Skeletal muscle cell (primary cell): ENCODE data around the gene PRM3.

Experiments
- DNase-seq: peaks from one replicate; pipeline ENCODE4 v3.0.0-alpha.2; 2010; ENCODE audit warnings: low read depth
- H3K4me3 ChIP-seq: 2 replicates; pipeline ENCODE4 v1.5.1; 2011; ENCODE audit warnings: low read depth, mild to moderate bottlenecking, control low read depth, low read length, moderate library complexity

The PRM3 gene, protein sequence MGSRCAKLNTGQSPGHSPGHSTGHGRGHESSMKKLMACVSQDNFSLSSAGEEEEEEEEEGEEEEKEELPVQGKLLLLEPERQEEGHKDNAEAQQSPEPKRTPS

GRCh38 chr16:11272921-11273720, at the start of gene PRM3:
Gene PRM3 (minus strand): TSS chr16:11273629. CDS start chr16:11273595, 34 bp downstream.
- no peak within 1 kb of the TSS for H3K4me3 ChIP-seq
- DNase-seq = no peak

GRCh38 chr16:11322823-11323222, 49.4 kb upstream of the PRM3 start:
- DNase-seq = no peak
- H3K4me3 ChIP-seq = no peak overlapping the region

DNA sequence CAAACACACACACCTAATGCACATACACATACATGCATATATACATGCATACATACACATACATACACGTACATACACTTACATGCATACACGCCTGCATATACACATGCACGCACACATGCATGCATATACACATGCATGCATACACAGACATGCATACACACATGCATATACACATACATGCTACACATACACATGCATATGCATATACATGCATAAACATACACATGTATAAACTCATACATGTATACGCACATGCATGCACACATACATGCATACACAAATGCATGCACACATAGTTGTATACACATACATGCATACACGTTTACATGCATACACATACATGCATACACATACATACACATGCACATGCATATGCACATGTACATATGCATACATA, 48.2 kb upstream of the PRM3 start:
- H3K4me3 ChIP-seq = no peak overlapping the region
- no peak for DNase-seq

DNA sequence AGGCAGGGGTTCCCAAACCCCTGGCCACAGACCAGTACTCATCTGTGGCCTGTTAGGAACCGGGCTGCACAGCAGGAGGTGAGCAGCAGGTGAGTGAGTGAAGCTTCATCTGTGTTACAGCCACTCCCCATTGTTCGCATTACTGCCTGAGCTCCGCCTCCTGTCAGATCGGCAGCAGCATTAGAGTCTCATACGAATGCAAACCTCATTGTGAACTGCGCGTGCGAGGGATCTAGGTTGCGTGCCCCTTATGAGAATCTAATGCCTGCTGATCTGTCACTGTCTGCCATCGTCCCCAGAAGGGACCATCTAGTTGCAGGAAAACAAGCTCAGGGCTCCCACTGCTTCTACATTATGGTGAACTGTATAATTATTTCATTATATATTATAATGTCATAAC, 46.7 kb upstream of the PRM3 start:
- DNase-seq = no peak
- no peak overlapping the region for H3K4me3 ChIP-seq

DNA sequence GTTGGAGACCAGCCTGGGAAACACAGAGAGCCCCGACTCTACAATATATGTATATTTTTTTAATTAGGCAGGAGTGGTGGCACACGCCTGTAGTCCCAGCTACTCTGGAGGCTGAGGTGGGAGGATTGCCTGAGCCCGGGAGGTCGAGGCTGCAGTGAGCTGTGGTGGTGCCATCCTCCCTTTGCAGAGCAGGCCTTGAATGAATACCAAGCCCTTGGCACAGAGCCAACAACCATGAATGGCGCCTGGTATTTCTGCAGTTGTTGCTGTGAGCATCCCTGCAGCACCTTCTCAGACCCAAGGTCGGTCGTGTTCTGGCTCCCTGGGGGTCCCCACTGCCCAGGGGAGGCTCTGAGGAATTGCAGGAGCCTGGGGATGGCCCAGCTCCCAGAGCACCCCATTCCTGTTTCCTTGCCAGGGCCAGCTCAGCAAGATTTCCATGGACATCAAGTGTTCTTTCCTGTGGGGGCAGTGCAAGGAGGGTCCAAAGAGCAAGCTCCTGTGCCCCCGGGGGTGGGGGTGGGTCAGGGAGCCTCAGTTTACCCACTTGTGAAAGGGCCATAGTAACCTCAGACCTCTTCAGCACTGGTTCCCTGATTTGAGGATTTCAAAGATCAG, 46.2 kb upstream of the PRM3 start:
- DNase-seq = no peak
- H3K4me3 ChIP-seq = no peak overlapping the region

GRCh38 chr16:11318817-11319216, 45.4 kb upstream of the PRM3 start:
- no peak overlapping the region for H3K4me3 ChIP-seq
- DNase-seq = no peak

DNA sequence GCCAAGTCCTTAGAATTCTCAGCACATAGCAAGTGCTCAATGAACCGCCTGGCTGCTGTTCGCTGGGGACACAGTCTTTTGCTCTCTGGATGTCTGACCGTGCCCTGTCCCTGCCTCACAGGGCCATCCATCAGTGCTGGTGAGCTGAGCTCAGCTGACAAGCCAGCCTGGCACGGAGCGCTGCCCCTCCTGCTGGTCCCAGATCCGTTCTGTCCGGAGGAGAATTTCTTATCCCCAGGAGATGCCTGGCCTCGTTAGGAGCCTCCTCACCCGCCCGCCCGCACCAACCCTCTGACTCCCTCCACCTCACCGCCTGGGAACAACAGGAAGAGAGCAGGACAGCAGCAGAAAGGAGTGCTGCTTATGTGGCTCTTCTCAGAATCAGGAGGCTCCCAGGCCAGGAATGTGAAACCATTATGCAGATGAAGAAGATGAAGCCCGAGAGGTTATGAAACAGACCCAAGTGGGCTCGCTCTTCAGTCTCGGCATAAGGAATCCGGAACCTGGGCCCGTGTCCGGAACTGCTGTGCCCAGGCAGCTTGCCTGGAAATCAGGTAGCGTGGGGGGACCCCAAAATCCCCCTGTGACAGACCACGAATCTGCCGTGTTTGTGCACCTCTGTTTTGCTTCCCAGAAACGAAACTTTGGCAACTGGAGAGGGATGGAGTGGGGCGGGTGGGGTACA, 43.0 kb upstream of the PRM3 start:
- DNase-seq = no peak
- H3K4me3 ChIP-seq = no peak overlapping the region

- no peak for DNase-seq
- no peak overlapping the region for H3K4me3 ChIP-seq
These were observed 42.1 kb upstream of the PRM3 start for GRCh38 chr16:11315510-11315909.

DNA sequence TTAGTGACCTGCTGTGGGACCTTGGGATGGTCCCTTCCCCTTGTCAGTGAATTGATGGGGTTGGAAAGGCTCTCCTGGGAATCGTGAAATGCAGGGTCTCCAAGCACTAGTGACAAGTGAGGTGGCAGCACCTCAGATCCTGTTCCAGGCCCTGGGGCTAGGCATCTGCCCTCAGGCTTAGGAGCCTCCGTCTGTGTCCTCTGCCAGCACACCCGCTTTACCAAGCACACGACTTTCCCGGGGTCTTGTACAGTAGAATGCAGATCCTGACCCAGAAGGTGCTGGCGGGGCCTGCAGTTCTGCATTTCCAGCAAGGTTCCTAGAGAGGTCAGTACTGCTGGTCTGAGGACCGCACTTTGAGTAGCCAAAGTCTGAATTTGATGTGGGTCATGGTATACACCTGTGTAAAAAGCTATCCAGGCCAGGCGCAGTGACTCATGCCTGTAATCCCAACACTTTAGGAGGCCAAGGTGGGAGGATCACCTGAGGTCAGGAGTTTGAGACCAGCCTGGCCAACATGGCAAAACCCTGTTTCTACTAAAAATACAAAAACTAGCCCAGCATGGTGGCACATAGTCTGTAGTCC, 41.0 kb upstream of the PRM3 start:
- H3K4me3 ChIP-seq = no peak overlapping the region
- no peak for DNase-seq

DNA sequence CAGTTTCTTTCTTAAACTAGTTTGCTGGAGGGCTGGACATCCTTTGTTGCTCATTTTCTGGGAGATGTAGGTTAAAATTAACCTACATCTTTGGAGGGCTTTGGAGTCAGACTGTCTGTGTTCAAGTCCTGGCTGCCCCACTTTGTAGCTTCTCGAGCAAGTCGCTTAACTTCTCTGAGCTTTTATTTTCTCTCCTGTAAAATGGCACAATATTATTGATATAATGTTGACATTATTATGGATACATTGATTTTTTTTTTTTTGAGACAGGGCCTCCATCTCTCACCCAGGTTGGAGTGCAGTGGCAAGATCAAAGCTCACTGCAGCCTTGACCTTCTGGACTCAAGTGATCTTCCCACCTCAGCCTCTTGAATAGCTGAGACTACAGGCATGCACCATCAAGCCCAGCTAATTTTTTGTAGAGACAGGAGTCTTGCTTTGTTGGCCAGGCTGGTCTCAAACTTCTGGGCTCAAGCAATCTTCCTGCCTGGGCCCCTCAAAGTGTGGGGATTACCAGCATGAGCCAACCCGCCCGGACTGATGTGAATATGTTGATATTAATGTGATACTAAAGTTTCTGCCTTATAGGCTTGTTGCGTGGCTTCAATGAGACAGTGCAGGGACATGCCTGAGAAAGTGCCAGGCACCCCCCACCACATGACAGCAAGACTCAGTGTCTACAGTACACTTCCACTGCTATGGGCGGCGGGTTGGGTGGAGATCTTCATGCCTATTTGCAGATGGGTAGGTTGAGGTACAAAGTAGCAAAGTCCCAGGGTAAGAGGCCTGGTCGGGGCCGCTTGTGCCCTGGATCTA, 40.3 kb upstream of the PRM3 start:
- no peak for DNase-seq
- no peak overlapping the region for H3K4me3 ChIP-seq

DNA sequence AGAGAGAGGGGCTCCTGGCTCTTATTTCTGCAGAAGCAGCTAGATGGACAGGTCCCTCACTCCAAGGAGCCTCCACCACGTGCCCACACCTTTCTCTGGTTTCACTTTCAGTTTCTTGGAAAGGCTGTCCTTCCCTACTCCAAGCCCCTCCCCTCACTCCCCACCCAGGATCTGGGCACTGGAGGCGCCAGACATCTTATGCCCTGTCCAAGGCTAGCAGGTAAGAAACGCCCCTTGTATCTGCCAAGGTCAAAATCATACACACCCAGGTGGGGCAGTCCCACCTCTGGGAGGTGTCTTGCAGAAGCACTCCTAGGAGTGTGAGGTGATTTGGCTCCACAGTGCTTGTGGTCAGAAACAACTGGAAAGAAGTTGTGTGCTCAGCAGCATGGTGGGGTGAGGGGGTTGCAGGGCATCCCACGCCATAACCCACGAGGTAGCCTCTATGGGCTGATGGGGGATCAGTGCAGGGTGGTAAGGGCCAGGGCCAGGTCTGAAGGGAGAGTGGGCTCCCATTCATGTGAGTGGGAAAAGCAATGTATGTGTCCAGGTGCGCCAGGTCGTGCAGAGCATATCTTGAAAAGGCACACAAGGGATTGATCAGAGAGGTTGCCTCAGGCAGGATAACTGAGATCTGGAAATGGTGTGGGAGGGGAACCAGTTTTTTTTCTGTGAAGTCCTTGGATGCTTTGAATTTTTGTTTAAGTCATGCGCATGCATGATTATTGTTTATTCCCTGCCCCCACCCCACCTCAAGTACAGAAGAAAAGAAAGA, 39.5 kb upstream of the PRM3 start:
- H3K4me3 ChIP-seq = no peak overlapping the region
- DNase-seq = no peak

GRCh38 chr16:11310997-11311561, 37.6 kb upstream of the PRM3 start:
- H3K4me3 ChIP-seq = no peak overlapping the region
- no peak for DNase-seq

- no peak for DNase-seq
- no peak overlapping the region for H3K4me3 ChIP-seq
These were observed 37.2 kb upstream of the PRM3 start for GRCh38 chr16:11310634-11310977.

DNA sequence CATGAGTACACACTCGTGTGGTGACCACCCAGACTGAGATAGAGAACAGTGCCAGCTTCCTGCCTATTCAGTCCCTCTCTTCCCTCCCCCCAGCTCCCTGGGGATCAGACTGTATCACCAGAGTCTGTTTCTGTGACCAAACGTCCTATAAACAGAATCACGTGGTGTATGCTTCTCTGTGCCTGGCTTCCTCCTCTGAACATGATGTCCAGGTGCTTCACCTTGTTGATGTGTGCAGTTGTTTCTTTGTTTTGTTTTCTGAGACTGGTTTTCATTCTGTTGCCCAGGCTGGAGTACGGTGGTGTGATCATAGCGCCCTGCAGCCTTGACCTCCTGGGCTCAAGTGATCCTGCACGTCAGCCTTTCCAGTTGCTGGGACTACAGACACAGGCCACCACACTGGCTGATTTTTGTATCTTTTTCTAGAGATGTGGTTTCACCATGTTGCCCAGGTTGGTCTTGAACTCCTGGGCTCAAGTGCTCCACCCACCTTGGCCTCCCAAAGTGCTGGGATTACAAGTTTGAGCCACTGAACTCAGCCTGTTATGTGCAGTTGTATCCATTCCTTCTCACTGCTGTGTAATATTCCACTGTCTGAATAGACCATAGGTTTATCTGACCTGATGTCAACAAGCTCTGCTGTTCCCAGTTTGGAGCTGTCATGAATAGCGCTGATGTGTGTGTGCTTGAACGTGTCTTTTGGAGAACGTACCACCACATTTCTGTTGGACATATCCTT, 36.6 kb upstream of the PRM3 start:
- DNase-seq = no peak
- no peak overlapping the region for H3K4me3 ChIP-seq

GRCh38 chr16:11308493-11309283, 35.3 kb upstream of the PRM3 start:
- no peak overlapping the region for H3K4me3 ChIP-seq
- DNase-seq = no peak

- H3K4me3 ChIP-seq = no peak overlapping the region
- DNase-seq = no peak
These were observed 34.4 kb upstream of the PRM3 start for GRCh38 chr16:11307639-11308492.
